Central memory CD8-positive, alpha-beta T cell (primary cell): ENCODE data around the gene ZFP3.
"Not testable (repeated sequence)": the region's sequence is repeated elsewhere in the genome, so short reads cannot be mapped to it uniquely, and the experiment has no call there.

ENCODE experiments used
- ATAC-seq: fragments of 150-1000 bp; cut with Tn5 transposase; replicated peaks from 2 replicates; pipeline ENCODE4 v1.10.0; 2022; ENCODE audit warnings: mild to moderate bottlenecking, moderate FRiP score, moderate number of reproducible peaks; ENCODE audit not compliant: poor library complexity, severe bottlenecking; ENCODE audit errors: extremely low read depth
- DNase-seq, 2 donors: peaks; one replicate each; pipeline ENCODE4 v3.0.0; 2021; ENCODE audit warnings: low spot score in 2 of 2
- H3K27ac Mint-ChIP-seq: one replicate; pipeline ENCODE4 v1.8.0; 2022; ENCODE audit warnings: low read depth, mild to moderate bottlenecking, moderate library complexity, mixed read lengths
- H3K27me3 Mint-ChIP-seq: one replicate; pipeline ENCODE4 v1.8.0; 2022; ENCODE audit warnings: mixed read lengths
- H3K36me3 Mint-ChIP-seq: one replicate; pipeline ENCODE4 v1.8.0; 2022; ENCODE audit warnings: mild to moderate bottlenecking, moderate library complexity, mixed read lengths; ENCODE audit not compliant: insufficient read depth
- H3K4me1 Mint-ChIP-seq: one replicate; pipeline ENCODE4 v1.8.0; 2022; ENCODE audit warnings: mixed read lengths
- H3K4me3 Mint-ChIP-seq: one replicate; pipeline ENCODE4 v1.8.0; 2022; ENCODE audit warnings: mild to moderate bottlenecking, moderate library complexity, mixed read lengths
- H3K9me3 Mint-ChIP-seq: one replicate; pipeline ENCODE4 v1.8.0; 2022; ENCODE audit warnings: mixed read lengths

Gene ZFP3

GRCh38 chr17:5122056-5122455, 43.8 kb downstream of the ZFP3 start:
- not testable (repeated sequence) for DNase-seq, H3K36me3 Mint-ChIP-seq, H3K9me3 Mint-ChIP-seq, ATAC-seq, H3K4me1 Mint-ChIP-seq, H3K27ac Mint-ChIP-seq
- peak overlapping the region; percentile 8 for H3K4me3 Mint-ChIP-seq
- H3K27me3 Mint-ChIP-seq: peaks cover 68% of the 10 kb centered on the region

DNA sequence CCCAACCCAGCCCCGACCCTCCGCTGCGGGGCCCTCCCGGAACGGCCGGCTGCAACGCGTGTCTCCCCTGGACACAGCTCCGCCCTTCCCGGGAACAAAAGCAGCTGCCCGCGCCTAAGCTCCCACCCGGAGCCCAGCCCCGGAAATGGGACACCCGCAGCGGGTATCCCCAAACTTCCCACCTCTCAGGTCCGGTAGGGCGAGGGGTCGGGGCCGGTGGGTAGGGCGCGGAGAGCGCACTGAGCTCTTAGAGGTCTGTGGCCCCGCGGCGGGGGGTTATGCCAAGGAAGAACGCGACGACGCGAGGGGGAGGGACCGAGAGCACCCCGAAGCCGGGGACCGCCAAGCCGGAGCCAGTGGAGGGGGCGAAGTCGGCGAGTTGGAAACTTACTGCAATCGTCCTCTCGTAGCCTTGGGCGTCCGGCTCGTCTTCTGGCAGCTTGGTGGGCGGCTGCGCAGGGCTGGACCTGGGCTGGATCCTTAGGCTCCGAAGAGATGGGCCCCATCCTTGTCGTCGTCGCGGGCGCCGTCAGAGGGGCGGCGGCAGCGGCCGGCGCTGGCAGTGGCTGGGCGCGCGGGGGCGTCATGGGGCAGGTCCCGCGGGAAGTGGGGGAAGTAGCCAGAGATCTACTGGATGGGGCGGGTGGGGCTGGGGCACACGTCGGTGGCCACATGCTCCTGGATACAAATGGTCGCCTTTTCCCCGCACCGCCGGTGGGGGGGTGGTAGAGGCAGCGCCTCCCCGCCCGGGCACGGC, 44.5 kb downstream of the ZFP3 start:
- peaks cover 68% of the 10 kb centered on the region for H3K27me3 Mint-ChIP-seq
- no peak overlapping the region for H3K27ac Mint-ChIP-seq
- no peaks in the 10 kb centered on the region for H3K4me1 Mint-ChIP-seq
- no peak overlapping the region for H3K4me3 Mint-ChIP-seq
- H3K36me3 Mint-ChIP-seq: peaks cover 2% of the 10 kb centered on the region
- ATAC-seq: no peak
- H3K9me3 Mint-ChIP-seq: no peaks in the 10 kb centered on the region
- no peak for DNase-seq

DNA sequence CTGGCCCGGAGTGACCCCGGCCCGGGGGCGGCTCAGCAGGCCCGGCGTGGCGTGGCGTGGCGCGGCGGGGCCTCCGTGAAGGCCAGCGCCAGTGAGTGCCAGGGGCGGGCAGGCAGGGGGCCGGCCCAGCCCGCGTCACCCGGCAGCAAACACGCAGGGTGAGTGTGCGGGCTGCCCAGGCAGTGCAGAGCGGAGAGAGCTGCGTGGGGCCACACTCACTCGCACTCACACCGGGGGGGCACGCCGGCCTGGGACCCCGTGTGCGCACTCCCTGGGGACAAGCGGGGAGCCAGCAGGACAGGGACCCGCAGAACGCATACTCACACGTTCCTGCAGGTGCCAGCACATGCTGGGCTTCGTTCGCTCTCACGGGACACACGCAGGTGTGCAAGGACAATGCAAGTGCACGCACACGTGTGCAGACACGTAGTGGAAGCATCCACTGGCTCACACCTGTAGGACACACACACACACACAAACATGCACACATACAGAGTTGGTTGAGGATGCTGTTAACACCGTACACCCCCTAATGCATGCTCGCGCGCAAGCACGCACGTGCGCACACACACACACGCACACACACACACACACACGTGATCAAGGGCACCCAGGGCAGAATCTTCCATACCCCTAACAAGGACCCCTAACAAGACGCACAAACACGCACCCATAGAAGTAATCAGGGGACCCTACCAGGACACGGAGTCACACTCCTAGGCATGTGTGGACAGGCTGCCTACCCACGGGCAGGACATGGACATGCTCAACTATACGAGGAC, 45.3 kb downstream of the ZFP3 start:
- H3K4me1 Mint-ChIP-seq: no peaks in the 10 kb centered on the region
- peaks cover 2% of the 10 kb centered on the region for H3K36me3 Mint-ChIP-seq
- H3K4me3 Mint-ChIP-seq: no peak overlapping the region
- H3K27ac Mint-ChIP-seq: no peak overlapping the region
- DNase-seq (peak in 1 of 2 donors; percentile 2), ATAC-seq (no peak)
- no peaks in the 10 kb centered on the region for H3K9me3 Mint-ChIP-seq
- H3K27me3 Mint-ChIP-seq: peaks cover 62% of the 10 kb centered on the region

DNA sequence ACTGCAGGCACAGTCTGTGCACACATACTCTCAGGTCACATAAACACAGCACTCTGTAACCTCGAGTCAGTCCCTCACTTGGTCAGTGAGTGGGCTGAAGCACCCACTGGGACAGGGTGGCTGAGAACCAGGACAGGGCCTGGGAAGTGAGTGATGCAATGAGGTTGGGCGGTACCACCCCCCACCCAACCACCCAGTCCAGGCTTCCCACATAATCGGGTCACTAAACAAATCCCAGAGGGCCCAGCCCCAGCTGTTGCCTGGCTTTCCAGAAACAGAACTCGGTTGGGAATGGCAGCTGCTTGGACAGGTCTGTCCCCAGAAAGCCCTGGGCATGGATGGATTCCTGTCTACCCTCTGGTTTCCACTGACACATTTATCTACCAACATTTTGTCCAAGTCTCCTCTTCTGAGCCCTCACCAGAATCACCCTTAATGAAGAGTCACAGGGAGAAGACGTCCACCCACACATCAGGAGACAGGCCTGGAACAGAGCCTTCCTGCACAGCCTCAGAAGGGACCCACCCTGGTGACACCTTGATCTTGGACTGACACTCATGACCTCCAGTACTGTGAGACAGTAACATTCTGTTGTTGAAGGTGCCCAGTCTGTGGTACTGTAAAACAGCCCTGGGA, 46.0 kb downstream of the ZFP3 start:
- not testable (repeated sequence) for H3K4me1 Mint-ChIP-seq, H3K36me3 Mint-ChIP-seq, H3K4me3 Mint-ChIP-seq, H3K27ac Mint-ChIP-seq, H3K9me3 Mint-ChIP-seq, ATAC-seq
- peak in 1 of 2 donors; percentile 4 for DNase-seq
- peaks cover 58% of the 10 kb centered on the region for H3K27me3 Mint-ChIP-seq

DNA sequence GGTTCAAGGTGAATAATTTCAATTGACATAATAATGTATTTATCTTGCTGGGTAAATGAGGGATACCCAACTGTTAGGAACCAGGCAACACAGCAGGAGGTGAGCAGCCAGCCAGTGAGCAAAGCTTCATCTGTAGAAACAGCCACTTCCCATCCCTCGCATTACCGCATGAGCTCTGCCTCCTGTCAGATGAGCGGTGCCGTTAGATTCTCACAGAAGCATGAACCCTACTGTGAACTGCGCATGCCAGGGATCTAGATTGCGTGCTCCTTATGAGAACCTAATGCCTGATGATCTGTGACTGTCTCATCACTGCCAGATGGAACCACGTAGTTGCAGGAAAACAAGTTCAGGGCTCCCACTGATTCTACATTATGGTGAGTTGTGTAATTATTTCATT, 46.6 kb downstream of the ZFP3 start:
- not testable (repeated sequence) for H3K36me3 Mint-ChIP-seq, H3K4me1 Mint-ChIP-seq, H3K27ac Mint-ChIP-seq, ATAC-seq, DNase-seq, H3K9me3 Mint-ChIP-seq, H3K4me3 Mint-ChIP-seq
- H3K27me3 Mint-ChIP-seq: peaks cover 58% of the 10 kb centered on the region

DNA sequence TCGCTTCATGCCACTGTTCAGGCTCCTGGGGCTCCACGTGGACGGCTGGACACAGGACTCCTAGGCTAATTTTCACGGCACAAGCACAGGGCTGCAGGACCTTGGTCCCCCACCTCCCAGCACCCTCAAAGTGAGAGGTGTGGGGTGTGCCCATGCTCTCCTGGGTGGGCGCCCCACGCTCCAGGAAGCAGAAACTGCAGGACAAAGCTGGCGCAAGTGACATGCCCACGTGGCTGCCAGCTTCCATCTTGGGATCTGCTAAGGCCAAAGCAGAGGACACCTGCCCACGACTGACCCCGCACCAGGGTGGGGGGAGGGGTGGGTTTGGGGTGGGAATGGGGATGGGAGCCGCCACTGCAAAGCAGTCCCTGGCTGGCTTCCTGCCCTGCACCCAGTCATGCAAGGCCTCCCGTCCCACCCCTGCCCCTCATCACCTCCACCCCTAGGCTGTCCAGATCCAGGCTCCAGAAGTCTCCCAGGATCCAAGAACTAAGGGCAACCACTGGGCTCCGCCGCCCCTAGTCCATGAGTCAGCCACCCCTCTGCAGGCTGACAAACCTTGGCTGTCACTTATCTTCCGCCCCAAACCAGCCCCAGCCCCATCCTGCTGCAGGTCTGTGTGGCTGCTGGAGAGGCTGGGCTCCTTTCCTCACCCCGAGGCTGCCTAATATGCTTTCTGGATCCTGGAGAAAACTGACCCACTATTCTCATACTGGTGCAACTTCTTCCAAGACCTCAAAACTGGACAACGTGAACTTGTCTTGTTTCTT, 48.6 kb downstream of the ZFP3 start:
- ATAC-seq (no peak), DNase-seq (no peak)
- H3K4me1 Mint-ChIP-seq: no peaks in the 10 kb centered on the region
- H3K4me3 Mint-ChIP-seq: no peak overlapping the region
- peaks cover 39% of the 10 kb centered on the region for H3K27me3 Mint-ChIP-seq
- H3K36me3 Mint-ChIP-seq: peaks cover 2% of the 10 kb centered on the region
- no peaks in the 10 kb centered on the region for H3K9me3 Mint-ChIP-seq
- no peak overlapping the region for H3K27ac Mint-ChIP-seq

GRCh38 chr17:5127910-5128309, 49.6 kb downstream of the ZFP3 start:
- Mint-ChIP-seq H3K36me3 (peaks cover 2% of the 10 kb centered on the region), H3K4me3 (no peak overlapping the region), H3K9me3 (no peaks in the 10 kb centered on the region), H3K4me1 (no peaks in the 10 kb centered on the region), H3K27ac (no peak overlapping the region), H3K27me3 (peaks cover 32% of the 10 kb centered on the region)
- no peak for ATAC-seq
- no peak for DNase-seq

DNA sequence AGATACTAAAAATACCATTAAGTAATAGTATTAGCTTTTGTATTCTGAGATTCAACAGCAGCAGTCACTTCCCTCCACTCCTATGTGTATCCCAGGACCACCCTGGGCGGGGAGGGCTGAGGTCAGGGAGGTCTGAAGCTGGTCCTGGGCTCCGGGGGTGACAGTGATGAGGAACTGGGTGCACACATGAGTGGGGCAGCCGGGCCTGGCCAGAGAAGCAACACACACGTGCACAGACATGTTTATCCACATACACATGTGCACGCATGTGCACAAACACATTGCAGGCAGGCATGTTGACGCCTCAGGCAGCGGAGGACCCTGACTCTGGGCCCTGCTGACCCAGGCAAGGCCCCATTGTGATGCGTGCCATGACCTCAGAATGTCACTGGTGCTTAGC, 50.1 kb downstream of the ZFP3 start:
- H3K4me3 Mint-ChIP-seq, H3K36me3 Mint-ChIP-seq, H3K4me1 Mint-ChIP-seq, ATAC-seq, H3K9me3 Mint-ChIP-seq, H3K27ac Mint-ChIP-seq, DNase-seq: not testable (repeated sequence)
- peaks cover 32% of the 10 kb centered on the region for H3K27me3 Mint-ChIP-seq

GRCh38 chr17:5128905-5129535, 50.8 kb downstream of the ZFP3 start:
- Mint-ChIP-seq H3K27ac (no peak overlapping the region), H3K36me3 (no peaks in the 10 kb centered on the region), H3K9me3 (no peaks in the 10 kb centered on the region), H3K27me3 (peaks cover 27% of the 10 kb centered on the region), H3K4me1 (no peaks in the 10 kb centered on the region), H3K4me3 (no peak overlapping the region)
- no peak for ATAC-seq
- no peak for DNase-seq

DNA sequence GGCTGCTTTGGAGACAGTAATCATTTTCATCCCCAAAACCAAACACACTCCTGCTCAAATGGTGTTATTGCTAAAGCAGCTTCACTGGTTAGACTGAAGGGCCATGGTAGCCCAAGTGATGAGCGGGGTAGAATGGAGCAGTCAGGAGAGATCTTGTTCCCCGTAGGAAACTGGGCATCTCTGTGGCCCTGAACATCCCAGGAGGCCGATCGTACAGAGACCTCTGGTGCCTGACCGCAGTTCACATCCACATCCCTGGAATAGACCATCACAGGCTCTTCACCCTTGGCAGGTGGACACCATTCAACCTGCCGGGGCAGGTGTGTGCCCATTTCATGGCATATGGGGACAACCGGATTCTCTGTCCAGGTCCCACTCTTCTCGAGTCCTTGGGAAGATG, 51.5 kb downstream of the ZFP3 start:
- H3K4me1 Mint-ChIP-seq, DNase-seq, H3K9me3 Mint-ChIP-seq, H3K36me3 Mint-ChIP-seq, H3K27ac Mint-ChIP-seq, H3K4me3 Mint-ChIP-seq, ATAC-seq: not testable (repeated sequence)
- H3K27me3 Mint-ChIP-seq: peaks cover 19% of the 10 kb centered on the region

GRCh38 chr17:5130261-5130660, 52.0 kb downstream of the ZFP3 start:
- H3K27ac Mint-ChIP-seq, ATAC-seq, H3K9me3 Mint-ChIP-seq, H3K4me3 Mint-ChIP-seq, DNase-seq, H3K4me1 Mint-ChIP-seq, H3K36me3 Mint-ChIP-seq: not testable (repeated sequence)
- H3K27me3 Mint-ChIP-seq: peaks cover 19% of the 10 kb centered on the region

- not testable (repeated sequence) for H3K27ac Mint-ChIP-seq, H3K4me1 Mint-ChIP-seq, H3K36me3 Mint-ChIP-seq, DNase-seq, H3K9me3 Mint-ChIP-seq, H3K4me3 Mint-ChIP-seq, ATAC-seq
- H3K27me3 Mint-ChIP-seq: peaks cover 18% of the 10 kb centered on the region
Measured at GRCh38 chr17:5130687-5131086, 52.4 kb downstream of the ZFP3 start.
